Body of pancreas (tissue), 4 donors: Measurements from ENCODE around the gene PPP1R3C. TPM values are rescaled to one million over a fixed set of nuclear protein-coding genes. Genes with fewer than 3 reads are reported as not detected.

Source experiments
- ATAC-seq: fragments of 150-250 bp; one replicate; pipeline ENCODE4 v1.9.1; 2016
- DNase-seq, 4 donors: peaks; one replicate each; pipeline ENCODE4 v3.0.0-alpha.2; 2019
- H3K27ac ChIP-seq, 4 donors: fragments of 200-600 bp; sonication (generic); 1 replicate in 3 of 4; 2 replicates in 1 of 4; pipeline versions ENCODE4 v1.5.1 to v1.6.1; 2016 to 2019; ENCODE audit warnings: mild to moderate bottlenecking in 1 of 4, mixed read lengths in 1 of 4, moderate library complexity in 1 of 4
- H3K27me3 ChIP-seq, 2 donors: fragments of 200-600 bp; sonication (generic); one replicate each; pipeline ENCODE4 v1.6.0; 2016; ENCODE audit warnings: mild to moderate bottlenecking in 1 of 2
- H3K36me3 ChIP-seq, 2 donors: fragments of 200-600 bp; sonication (generic); replicated peaks in 1 of 2; 2 replicates each; pipeline ENCODE4 v1.5.1; 2016; ENCODE audit warnings: low read depth in 2 of 2; ENCODE audit not compliant: insufficient read depth in 1 of 2
- H3K4me1 ChIP-seq: fragments of 200-600 bp; sonication (generic); one replicate; pipeline ENCODE4 v1.6.0; 2016
- H3K4me3 ChIP-seq, 2 donors: fragments of 200-600 bp; sonication (generic); 1 replicate in 1 of 2; 2 replicates in 1 of 2; pipeline ENCODE4 v1.5.1; 2016 to 2019
- H3K9me3 ChIP-seq, 3 donors: fragments of 200-600 bp; sonication (generic); 1 replicate in 2 of 3; 2 replicates in 1 of 3; pipeline ENCODE4 v1.5.1; 2016
- CTCF ChIP-seq, 7 experiments: fragments of 450-650 bp in 4 of 7; fragments of 200-600 bp in 3 of 7; sonication (generic) in 3 of 7; IDR thresholded peaks; one replicate each; pipeline ENCODE4 v1.5.1; 2016 to 2019; ENCODE audit warnings: antibody characterized with exemption in 7 of 7
- POLR2A ChIP-seq, 3 donors: fragments of 450-650 bp; IDR thresholded peaks; one replicate each; pipeline ENCODE4 v1.6.1; 2016; ENCODE audit warnings: antibody characterized with exemption in 3 of 3, mild to moderate bottlenecking in 2 of 3
- WGBS, 2 donors: methylation state at CpG; one replicate each; pipeline ENCODE4 v1.1.5; 2017; 5-methylcytosine and 5-hydroxymethylcytosine counted together
- intact Hi-C: fragments of 100-400 bp; cut with DNase I; formaldehyde crosslinking; loops from one replicate; pipeline ENCODE4 v1.15.1; 2023
- total RNA-seq, 2 donors: library from RNA; depleted of rRNA; stranded (reverse); fragments of >200 nt; gene quantifications; one replicate each; pipeline ENCODE4 v1.1.0, GENCODE V29; 2016

PPP1R3C gene
- total RNA-seq, 2 donors from 2014 or later: 9.6 to 15.6 TPM

- Histone ChIP-seq H3K4me3 (no peak overlapping the region), H3K36me3 (no peaks in the 10 kb centered on the region), H3K27me3 (no peaks in the 10 kb centered on the region), H3K27ac (peak overlapping the region in 1 of 4 donors; percentile 70), H3K4me1 (peaks cover 39% of the 10 kb centered on the region), H3K9me3 (no peaks in the 10 kb centered on the region)
- DNase-seq: no peak
- TF ChIP-seq POLR2A (IDR thresholded peaks at IDR 0.05) (no peak), CTCF (IDR thresholded peaks at IDR 0.05) (no peak)
- intact Hi-C loops: no loop called here
- ATAC-seq: no peak
- 84 to 92% methylated on average over 3 of the region's 3 CpGs for WGBS, 2 donors
Measured at GRCh38 chr10:91602449-91602848, 30.4 kb downstream of the PPP1R3C start.

GRCh38 chr10:91601212-91601611 lies 31.7 kb downstream of the PPP1R3C start:
- intact Hi-C loops: no loop called here
- Histone ChIP-seq H3K27ac (no peak overlapping the region), H3K9me3 (no peaks in the 10 kb centered on the region), H3K4me1 (peaks cover 50% of the 10 kb centered on the region), H3K36me3 (no peaks in the 10 kb centered on the region), H3K4me3 (no peak overlapping the region), H3K27me3 (no peaks in the 10 kb centered on the region)
- WGBS, 2 donors: 87% methylated on average over 4 of the region's 4 CpGs
- no peak for TF ChIP-seq POLR2A (IDR thresholded peaks at IDR 0.05)
- TF ChIP-seq CTCF (IDR thresholded peaks at IDR 0.05): no peak
- no peak for DNase-seq
- no peak for ATAC-seq

DNA sequence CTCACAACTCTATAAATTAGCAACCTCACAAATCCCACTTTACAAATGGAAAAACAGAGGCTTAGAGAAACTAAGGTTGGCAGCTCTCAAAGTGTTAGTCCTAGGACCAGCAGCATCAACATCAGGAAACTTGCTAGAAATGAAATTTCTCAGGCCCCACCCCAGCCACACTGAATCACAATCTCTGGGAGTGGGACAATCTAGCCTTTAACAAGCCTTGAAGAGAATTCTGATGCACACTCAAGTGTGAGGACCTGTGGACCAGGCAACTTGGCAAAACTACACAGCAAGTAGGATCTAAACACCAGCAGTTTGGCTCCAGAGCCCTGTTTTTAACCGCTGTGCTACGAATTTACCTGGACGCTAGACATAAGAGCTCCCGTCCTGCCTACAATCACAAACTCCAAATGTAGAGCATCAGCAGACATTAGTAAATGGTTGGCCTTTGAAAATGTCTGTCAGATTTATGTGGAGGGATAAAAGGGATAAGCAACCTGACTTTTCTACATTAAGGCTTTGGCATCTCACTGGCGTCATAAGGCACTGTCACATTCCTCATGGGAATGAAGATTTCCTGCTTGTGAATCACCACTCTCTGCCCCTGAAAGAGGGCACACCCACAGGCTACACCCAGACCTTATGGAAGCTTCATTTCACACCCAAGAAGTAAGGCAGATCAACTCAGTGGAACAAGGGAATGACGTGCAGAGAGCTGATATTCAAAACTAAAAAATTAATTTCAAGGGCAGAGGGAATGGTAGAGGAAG lies 34.5 kb downstream of the PPP1R3C start:
- DNase-seq (no peak), ATAC-seq (no peak)
- no peak for TF ChIP-seq POLR2A (IDR thresholded peaks at IDR 0.05)
- no peak for TF ChIP-seq CTCF (IDR thresholded peaks at IDR 0.05)
- Histone ChIP-seq H3K27ac (no peak overlapping the region), H3K4me1 (peaks cover 45% of the 10 kb centered on the region), H3K4me3 (no peak overlapping the region), H3K9me3 (no peaks in the 10 kb centered on the region), H3K27me3 (no peaks in the 10 kb centered on the region), H3K36me3 (no peaks in the 10 kb centered on the region)
- intact Hi-C loops: no loop called here
- WGBS, 2 donors: 87 to 91% methylated on average over 6 of the region's 6 CpGs

- TF ChIP-seq POLR2A (IDR thresholded peaks at IDR 0.05) (no peak), CTCF (IDR thresholded peaks at IDR 0.05) (no peak)
- H3K9me3 ChIP-seq: no peaks in the 10 kb centered on the region
- DNase-seq: peak; percentile 44 to 77 (median 61)
- H3K36me3 ChIP-seq: no peaks in the 10 kb centered on the region
- peak; percentile 62 for ATAC-seq
- intact Hi-C loops: no loop called here
- no peak overlapping the region for H3K4me3 ChIP-seq
- H3K27ac ChIP-seq: peak overlapping the region; percentile 18 to 66 (median 48)
- WGBS, 2 donors: 11 to 12% methylated on average over 7 of the region's 7 CpGs
- peaks cover 46% of the 10 kb centered on the region for H3K4me1 ChIP-seq
- H3K27me3 ChIP-seq: no peaks in the 10 kb centered on the region
Measured at GRCh38 chr10:91597197-91597881, 35.5 kb downstream of the PPP1R3C start.
